PC-9 (cell line): ENCODE measurements around the gene DLEC1. TPM values are rescaled to one million over a fixed set of nuclear protein-coding genes. Genes with fewer than 3 reads are reported as not detected.
"Not testable (repeated sequence)": the region's sequence is repeated elsewhere in the genome, so short reads cannot be mapped to it uniquely, and the experiment has no call there.

Experiments used
- BruUV-seq: library from RNA; stranded (reverse); fragments of 400-500 nt; replicated peaks from 2 replicates; lab custom pipeline; 2021; lab: Mats Ljungman, UMichigan
- CTCF ChIA-PET: fragments of 300-600 bp; sonication (Branson Sonifier 250); formaldehyde crosslinking; loops from one replicate; lab custom pipeline; 2022; ENCODE audit warnings: antibody characterized with exemption; lab: Charles Lee
- POLR2A ChIA-PET: fragments of 300-600 bp; sonication (Branson Sonifier 250); formaldehyde crosslinking; loops from one replicate; lab custom pipeline; 2022; ENCODE audit warnings: antibody characterized with exemption; ENCODE audit not compliant: unreplicated experiment; lab: Charles Lee
- DNase-seq, 2 experiments: peaks; one replicate each; pipeline versions ENCODE4 v3.0.0 to v3.0.0-alpha.2; 2015 to 2022; ENCODE audit warnings: mixed read lengths in 1 of 2
- H2AFZ ChIP-seq: fragments of 200-600 bp; sonication (generic); 2 replicates; pipeline ENCODE4 v1.8.1; 2017; ENCODE audit warnings: antibody characterized with exemption
- H3F3A ChIP-seq: fragments of 200-600 bp; sonication (generic); 2 replicates; pipeline ENCODE4 v1.8.1; 2017; ENCODE audit warnings: antibody characterized with exemption, mild to moderate bottlenecking, low read depth; ENCODE audit not compliant: insufficient read depth
- H3K27ac ChIP-seq: fragments of 200-600 bp; sonication (generic); 2 replicates; pipeline ENCODE4 v1.6.1; 2016; ENCODE audit warnings: mixed run types
- H3K27me3 ChIP-seq: fragments of 200-600 bp; sonication (generic); 2 replicates; pipeline ENCODE4 v1.6.1; 2016; ENCODE audit warnings: low read depth, mixed run types; ENCODE audit not compliant: insufficient read depth
- H3K36me3 ChIP-seq: fragments of 200-600 bp; sonication (generic); 2 replicates; pipeline ENCODE4 v1.6.1; 2016; ENCODE audit warnings: low read depth, mixed run types
- H3K4me1 ChIP-seq: fragments of 200-600 bp; sonication (generic); replicated peaks from 2 replicates; pipeline ENCODE4 v1.6.1; 2016; ENCODE audit warnings: mixed run types; ENCODE audit not compliant: insufficient read depth
- H3K4me2 ChIP-seq: fragments of 200-600 bp; sonication (generic); 2 replicates; pipeline ENCODE4 v1.6.1; 2017; ENCODE audit warnings: mixed run types
- H3K4me3 ChIP-seq: fragments of 200-600 bp; sonication (generic); 2 replicates; pipeline ENCODE4 v1.6.1; 2016; ENCODE audit warnings: mixed run types
- H3K79me2 ChIP-seq: fragments of 200-600 bp; sonication (generic); 2 replicates; pipeline ENCODE4 v1.6.1; 2017; ENCODE audit warnings: low read depth, mixed run types
- H3K9me2 ChIP-seq: fragments of 200-600 bp; sonication (generic); 2 replicates; pipeline ENCODE4 v1.8.1; 2017; ENCODE audit warnings: mild to moderate bottlenecking; ENCODE audit not compliant: insufficient read depth
- H3K9me3 ChIP-seq: fragments of 200-600 bp; sonication (generic); 2 replicates; pipeline ENCODE4 v1.8.1; 2016; ENCODE audit warnings: low read depth; ENCODE audit not compliant: insufficient read depth
- H4K20me1 ChIP-seq: fragments of 200-600 bp; sonication (generic); 2 replicates; pipeline ENCODE4 v1.8.1; 2017; ENCODE audit not compliant: insufficient read depth
- CTCF ChIP-seq: fragments of 200-600 bp; sonication (generic); conservative IDR thresholded peaks from 2 replicates; pipeline ENCODE4 v1.6.1; 2017; ENCODE audit warnings: mixed run types, antibody characterized with exemption, mild to moderate bottlenecking, moderate library complexity
- EZH2 ChIP-seq: fragments of 200-600 bp; sonication (generic); IDR thresholded peaks from 2 replicates; pipeline ENCODE4 v1.8.0; 2017; ENCODE audit warnings: antibody characterized with exemption, low read depth
- intact Hi-C: fragments of 100-400 bp; cut with micrococcal nuclease; formaldehyde crosslinking; loops from one replicate; pipeline ENCODE4 v1.10.0; 2022; ENCODE audit not compliant: unreplicated experiment
- total RNA-seq: library from RNA; stranded (reverse); gene quantifications from 2 replicates; pipeline ENCODE4 v1.2.3, GENCODE V29; 2021

DLEC1 gene
- total RNA-seq, 1 experiment from 2014 or later = 0.35 TPM

GRCh38 chr3:38131621-38132369 lies 92.8 kb downstream of the DLEC1 start:
- H3F3A ChIP-seq = peaks cover 26% of the 10 kb centered on the region; the same call in 1 of the 2 replicates
- H3K36me3 ChIP-seq = no peaks in the 10 kb centered on the region; the same call in 1 of the 2 replicates
- ChIA-PET POLR2A (no interaction called here), CTCF (no interaction called here)
- no peak overlapping the region for H3K27ac ChIP-seq
- intact Hi-C loops = loop anchor here (10.0 kb wide), 1 partner anchor 323 kb away; the partner anchor contains the start of gene ACVR2B
- H3K4me3 ChIP-seq = no peak overlapping the region
- no peaks in the 10 kb centered on the region for H3K27me3 ChIP-seq
- H2AFZ ChIP-seq = no peak overlapping the region
- H3K9me2 ChIP-seq = no peaks in the 10 kb centered on the region
- BruUV-seq = no TSS peak
- TF ChIP-seq CTCF (no peak; the same call in 1 of the 2 replicates), EZH2 (no peak)
- no peaks in the 10 kb centered on the region; the same call in 1 of the 2 replicates for H4K20me1 ChIP-seq
- peaks cover 30% of the 10 kb centered on the region for H3K79me2 ChIP-seq
- no peaks in the 10 kb centered on the region for H3K9me3 ChIP-seq
- 0 out of 2 replicates have a peak overlapping the region, but pooled peaks have one; percentile 72 for H3K4me2 ChIP-seq
- H3K4me1 ChIP-seq = peaks cover 40% of the 10 kb centered on the region
- no peak for DNase-seq

- no TSS peak for BruUV-seq
- TF ChIP-seq EZH2 (no peak), CTCF (no peak)
- POLR2A ChIA-PET = interaction anchor here (0.7 to 1.2 kb wide), 2 partner anchors 32 to 501 kb away, joined by 4 to 6 read pairs; partner anchors contain the start of gene OXSR1
- H2AFZ ChIP-seq = no peak overlapping the region
- H3K27me3 ChIP-seq = no peaks in the 10 kb centered on the region
- no peaks in the 10 kb centered on the region; the same call in 1 of the 2 replicates for H3K36me3 ChIP-seq
- DNase-seq = no peak
- peak overlapping the region; percentile 30; the same call in 1 of the 2 replicates for H3K4me3 ChIP-seq
- CTCF ChIA-PET = no interaction called here
- H4K20me1 ChIP-seq = no peaks in the 10 kb centered on the region; the same call in 1 of the 2 replicates
- H3K4me1 ChIP-seq = peaks cover 47% of the 10 kb centered on the region
- intact Hi-C loops = loop anchor here (1.0 to 10.0 kb wide), 2 partner anchors 32 to 322 kb away; partner anchors contain the start of genes ACVR2B and OXSR1
- peak overlapping the region; percentile 72 for H3K4me2 ChIP-seq
- H3K9me2 ChIP-seq = no peaks in the 10 kb centered on the region
- peaks cover 30% of the 10 kb centered on the region for H3K79me2 ChIP-seq
- no peaks in the 10 kb centered on the region for H3K9me3 ChIP-seq
- H3F3A ChIP-seq = peaks cover 34% of the 10 kb centered on the region; the same call in 1 of the 2 replicates
- peak overlapping the region; percentile 80 for H3K27ac ChIP-seq
Observed at GRCh38 chr3:38133209-38133556, 94.2 kb downstream of the DLEC1 start.

GRCh38 chr3:38133557-38134405 lies 94.8 kb downstream of the DLEC1 start:
- Histone ChIP-seq H3K27ac (peak overlapping the region; percentile 80), H3K36me3 (no peaks in the 10 kb centered on the region; the same call in 1 of the 2 replicates), H3K9me3 (no peaks in the 10 kb centered on the region), H3K4me1 (peaks cover 48% of the 10 kb centered on the region), H3K4me3 (no peak overlapping the region; the same call in 1 of the 2 replicates), H2AFZ (no peak overlapping the region), H3K9me2 (no peaks in the 10 kb centered on the region), H3K27me3 (no peaks in the 10 kb centered on the region), H4K20me1 (no peaks in the 10 kb centered on the region; the same call in 1 of the 2 replicates), H3K79me2 (peaks cover 30% of the 10 kb centered on the region), H3F3A (peaks cover 34% of the 10 kb centered on the region; the same call in 1 of the 2 replicates), H3K4me2 (peak overlapping the region; percentile 72)
- no peak for TF ChIP-seq CTCF
- TF ChIP-seq EZH2 = no peak
- ChIA-PET CTCF (no interaction called here), POLR2A (interaction anchor here (0.5 to 1.2 kb wide), 4 partner anchors 8 to 501 kb away, joined by 3 to 6 read pairs (median 4); partner anchors contain the start of gene OXSR1)
- DNase-seq = peak in 1 of 2 experiments; percentile 84
- BruUV-seq = no TSS peak
- intact Hi-C loops = loop anchor here (1.0 to 10.0 kb wide), 2 partner anchors 32 to 321 kb away; partner anchors contain the start of genes ACVR2B and OXSR1

GRCh38 chr3:38134517-38135143 lies 95.6 kb downstream of the DLEC1 start:
- POLR2A ChIA-PET = interaction anchor here (0.5 kb wide), 1 partner anchor 7 kb away, joined by 4 read pairs; no protein-coding TSS in a partner anchor
- BruUV-seq, H3K4me3 ChIP-seq, H3K27me3 ChIP-seq, H3K27ac ChIP-seq, H3K9me3 ChIP-seq, H2AFZ ChIP-seq, H3K36me3 ChIP-seq, DNase-seq, CTCF ChIA-PET, H4K20me1 ChIP-seq, H3K9me2 ChIP-seq: not testable (repeated sequence)
- H3K4me1 ChIP-seq = peaks cover 56% of the 10 kb centered on the region
- H3K79me2 ChIP-seq = peaks cover 38% of the 10 kb centered on the region
- H3K4me2 ChIP-seq = peak overlapping the region; percentile 98; the same call in 1 of the 2 replicates
- H3F3A ChIP-seq = peaks cover 34% of the 10 kb centered on the region; the same call in 1 of the 2 replicates
- intact Hi-C loops = loop anchor here (5.0 to 10.0 kb wide), 4 partner anchors 113 to 1142 kb away; partner anchors contain the start of genes ACVR2B, EPM2AIP1 and MLH1
